Sigmoid colon (tissue), 7 donors: ENCODE data around the gene TSC22D1. TPM values are rescaled to one million over a fixed set of nuclear protein-coding genes. Genes with fewer than 3 reads are reported as not detected.

Experiments
- DNase-seq: peaks from one replicate; pipeline ENCODE4 v3.0.0-alpha.2; 2019
- H3K27ac ChIP-seq, 4 donors: fragments of 200-600 bp; sonication (generic); one replicate each; pipeline ENCODE4 v1.5.1; 2016 to 2019; ENCODE audit warnings: mild to moderate bottlenecking in 1 of 4
- H3K27me3 ChIP-seq, 3 donors: fragments of 200-600 bp; sonication (generic); one replicate each; pipeline ENCODE4 v1.5.1; 2019; ENCODE audit warnings: mild to moderate bottlenecking in 1 of 3
- H3K36me3 ChIP-seq, 4 donors: fragments of 200-600 bp; sonication (generic); one replicate each; pipeline ENCODE4 v1.5.1; 2016 to 2019
- H3K4me1 ChIP-seq, 4 donors: fragments of 200-600 bp; sonication (generic); one replicate each; pipeline ENCODE4 v1.5.1; 2017 to 2019
- H3K4me3 ChIP-seq, 4 donors: fragments of 200-600 bp; sonication (generic); one replicate each; pipeline ENCODE4 v1.5.1; 2017 to 2019; ENCODE audit warnings: mild to moderate bottlenecking in 2 of 4, moderate library complexity in 1 of 4
- H3K9me3 ChIP-seq, 4 donors: fragments of 200-600 bp in 3 of 4; sonication (generic) in 3 of 4; one replicate each; pipeline versions ENCODE4 v1.5.1 to v1.6.1; 2013 to 2019
- EP300 ChIP-seq, 4 donors: sonication (generic); formaldehyde crosslinking; IDR thresholded peaks; one replicate each; pipeline ENCODE4 v1.6.1; 2017; ENCODE audit warnings: antibody characterized with exemption in 4 of 4
- POLR2A ChIP-seq, 2 donors: fragments of 450-650 bp; IDR thresholded peaks; one replicate each; pipeline ENCODE4 v1.6.1; 2016; ENCODE audit warnings: antibody characterized with exemption in 2 of 2, mild to moderate bottlenecking in 2 of 2, moderate library complexity in 2 of 2
- POLR2AphosphoS5 ChIP-seq, 4 donors: sonication (generic); formaldehyde crosslinking; IDR thresholded peaks; one replicate each; pipeline ENCODE4 v1.6.1; 2017; ENCODE audit warnings: antibody characterized with exemption in 4 of 4
- whole genome bisulfite sequencing, 2 donors: extraction: QIAGEN DNeasy Blood & Tissue Kit; methylation state at CpG; one replicate each; pipeline ENCODE4 v1.1.7; 2013; 5-methylcytosine and 5-hydroxymethylcytosine counted together
- intact Hi-C: fragments of 100-400 bp; cut with DNase I; formaldehyde crosslinking; loops from one replicate; pipeline ENCODE4 v1.15.1; 2023
- polyA plus RNA-seq, 3 donors: library from polyadenylated mRNA; stranded (reverse); fragments of 200-250 nt; gene quantifications; one replicate each; pipeline ENCODE4 v1.2.3, GENCODE V29; 2013
- total RNA-seq, 4 donors: library from RNA; depleted of rRNA; stranded (reverse); fragments of >200 nt; gene quantifications; one replicate each; pipeline ENCODE4 v1.1.0, GENCODE V29; 2016
- TF ChIP-seq, protein P1 (sequence below), 4 experiments: fragments of 450-650 bp in 3 of 4; fragments of 200-600 bp in 1 of 4; IDR thresholded peaks; one replicate each; pipeline ENCODE4 v1.5.1; 2016 to 2019; ENCODE audit warnings: antibody characterized with exemption in 4 of 4, mild to moderate bottlenecking in 3 of 4, moderate library complexity in 2 of 4
- donor health status: healthy with polysubstance abuse.
- donor health status: Bipolar disorder and iron deficiency.
- donor health status: healthy.

Gene TSC22D1
- total and polyA plus RNA-seq, 7 donors: 121 to 225 (median 176) TPM

DNA sequence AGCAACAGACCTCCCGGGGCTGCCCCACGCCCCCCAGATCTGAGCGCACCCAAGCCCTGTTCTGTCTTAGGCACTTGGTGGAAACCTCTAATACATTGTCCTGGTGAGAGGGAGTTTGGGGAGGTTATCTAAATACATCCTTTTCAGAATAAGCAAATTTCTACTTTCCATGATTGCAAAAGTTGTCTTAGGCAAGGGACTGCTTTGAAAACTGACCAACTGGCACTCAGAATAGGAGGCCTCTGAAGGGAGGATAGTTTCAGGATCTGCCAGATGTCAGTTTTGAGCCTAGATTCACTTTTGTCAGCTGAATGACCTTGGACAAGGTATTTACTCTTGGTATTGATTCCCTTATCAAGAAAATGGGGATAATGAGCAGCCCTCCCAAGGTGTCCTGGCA, 190.7 kb downstream of the TSC22D1 start:
- H3K9me3 ChIP-seq: no peaks in the 10 kb centered on the region
- H3K4me3 ChIP-seq: no peak overlapping the region
- TF ChIP-seq, protein P1, sequence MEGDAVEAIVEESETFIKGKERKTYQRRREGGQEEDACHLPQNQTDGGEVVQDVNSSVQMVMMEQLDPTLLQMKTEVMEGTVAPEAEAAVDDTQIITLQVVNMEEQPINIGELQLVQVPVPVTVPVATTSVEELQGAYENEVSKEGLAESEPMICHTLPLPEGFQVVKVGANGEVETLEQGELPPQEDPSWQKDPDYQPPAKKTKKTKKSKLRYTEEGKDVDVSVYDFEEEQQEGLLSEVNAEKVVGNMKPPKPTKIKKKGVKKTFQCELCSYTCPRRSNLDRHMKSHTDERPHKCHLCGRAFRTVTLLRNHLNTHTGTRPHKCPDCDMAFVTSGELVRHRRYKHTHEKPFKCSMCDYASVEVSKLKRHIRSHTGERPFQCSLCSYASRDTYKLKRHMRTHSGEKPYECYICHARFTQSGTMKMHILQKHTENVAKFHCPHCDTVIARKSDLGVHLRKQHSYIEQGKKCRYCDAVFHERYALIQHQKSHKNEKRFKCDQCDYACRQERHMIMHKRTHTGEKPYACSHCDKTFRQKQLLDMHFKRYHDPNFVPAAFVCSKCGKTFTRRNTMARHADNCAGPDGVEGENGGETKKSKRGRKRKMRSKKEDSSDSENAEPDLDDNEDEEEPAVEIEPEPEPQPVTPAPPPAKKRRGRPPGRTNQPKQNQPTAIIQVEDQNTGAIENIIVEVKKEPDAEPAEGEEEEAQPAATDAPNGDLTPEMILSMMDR (IDR thresholded peaks at IDR 0.05): no peak
- no peak for TF ChIP-seq POLR2AphosphoS5 (IDR thresholded peaks at IDR 0.05)
- no peak for TF ChIP-seq EP300 (IDR thresholded peaks at IDR 0.05)
- TF ChIP-seq POLR2A (IDR thresholded peaks at IDR 0.05): no peak
- intact Hi-C loops: no loop called here
- no peaks in the 10 kb centered on the region for H3K27me3 ChIP-seq
- no peak overlapping the region for H3K27ac ChIP-seq
- 93% methylated on average over 3 of the region's 3 CpGs for WGBS, 2 donors
- H3K4me1 ChIP-seq: no peaks in the 10 kb centered on the region
- DNase-seq: no peak
- H3K36me3 ChIP-seq: no peaks in the 10 kb centered on the region

DNA sequence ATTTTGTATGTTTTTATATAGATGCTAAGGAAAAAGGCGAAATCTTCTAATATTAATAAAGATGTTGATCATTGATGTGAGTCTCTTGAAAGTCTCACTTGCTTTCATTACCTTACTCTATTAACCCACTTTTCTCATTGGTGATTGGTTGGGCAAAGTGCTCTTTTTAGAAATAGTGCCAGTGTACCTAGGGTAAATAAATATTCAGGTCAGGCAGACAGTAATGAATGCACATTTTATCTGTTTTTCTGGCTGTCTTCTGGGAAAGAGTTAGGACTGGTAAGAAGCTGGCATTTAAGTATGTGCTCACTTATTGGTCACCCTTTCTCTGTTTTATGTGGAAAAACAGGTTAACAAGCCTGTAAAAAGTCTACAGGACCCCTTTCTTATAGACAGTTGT, 191.4 kb downstream of the TSC22D1 start:
- intact Hi-C loops: no loop called here
- no peak for TF ChIP-seq POLR2A (IDR thresholded peaks at IDR 0.05)
- TF ChIP-seq, protein P1 (IDR thresholded peaks at IDR 0.05): no peak
- TF ChIP-seq POLR2AphosphoS5 (IDR thresholded peaks at IDR 0.05): no peak
- no peak for TF ChIP-seq EP300 (IDR thresholded peaks at IDR 0.05)
- DNase-seq: no peak
- no peaks in the 10 kb centered on the region for H3K4me1 ChIP-seq
- H3K36me3 ChIP-seq: no peaks in the 10 kb centered on the region
- 97% methylated on average over 1 of the region's 1 CpG for WGBS, 2 donors
- no peaks in the 10 kb centered on the region for H3K27me3 ChIP-seq
- H3K9me3 ChIP-seq: no peaks in the 10 kb centered on the region
- H3K27ac ChIP-seq: no peak overlapping the region
- H3K4me3 ChIP-seq: no peak overlapping the region

- DNase-seq: no peak
- TF ChIP-seq EP300 (IDR thresholded peaks at IDR 0.05) (no peak), POLR2A (IDR thresholded peaks at IDR 0.05) (no peak), POLR2AphosphoS5 (IDR thresholded peaks at IDR 0.05) (no peak)
- TF ChIP-seq, protein P1 (IDR thresholded peaks at IDR 0.05): no peak
- Histone ChIP-seq H3K9me3 (no peaks in the 10 kb centered on the region), H3K36me3 (no peaks in the 10 kb centered on the region), H3K27ac (no peak overlapping the region), H3K27me3 (no peaks in the 10 kb centered on the region), H3K4me3 (no peak overlapping the region), H3K4me1 (no peaks in the 10 kb centered on the region)
- intact Hi-C loops: no loop called here
- WGBS, 2 donors: 71 to 73% methylated on average over 5 of the region's 5 CpGs
Measured at GRCh38 chr13:44383945-44384344, 192.2 kb downstream of the TSC22D1 start.

DNA sequence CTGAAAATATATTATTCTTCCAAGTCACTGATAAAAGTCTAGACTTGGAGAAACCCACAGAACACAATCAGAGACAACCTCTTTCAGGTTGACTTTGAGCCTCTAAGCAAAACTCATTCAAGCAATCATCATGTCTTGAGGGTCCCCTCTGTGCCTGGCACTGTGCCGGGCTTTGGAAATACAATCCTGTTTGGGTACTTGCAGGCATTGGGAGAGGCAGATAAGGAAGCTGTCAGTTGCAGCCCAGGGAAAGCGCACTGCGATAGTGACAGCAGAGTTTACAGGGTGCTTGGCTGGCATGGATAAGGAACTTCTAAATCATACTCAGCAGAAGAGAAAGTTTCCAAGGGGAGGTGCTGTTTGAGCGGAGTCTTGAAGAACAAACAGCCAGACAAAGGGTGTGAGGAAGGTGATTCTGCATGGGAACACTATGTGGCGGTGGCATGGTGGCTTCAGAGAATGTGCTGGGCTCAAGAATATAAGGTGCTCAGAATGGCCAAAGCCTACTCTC, 193.4 kb downstream of the TSC22D1 start:
- Histone ChIP-seq H3K27me3 (no peaks in the 10 kb centered on the region), H3K9me3 (no peaks in the 10 kb centered on the region), H3K4me3 (no peak overlapping the region), H3K27ac (no peak overlapping the region), H3K4me1 (no peaks in the 10 kb centered on the region), H3K36me3 (no peaks in the 10 kb centered on the region)
- no peak for TF ChIP-seq POLR2AphosphoS5 (IDR thresholded peaks at IDR 0.05)
- no peak for TF ChIP-seq EP300 (IDR thresholded peaks at IDR 0.05)
- no peak for TF ChIP-seq POLR2A (IDR thresholded peaks at IDR 0.05)
- TF ChIP-seq, protein P1 (IDR thresholded peaks at IDR 0.05): no peak
- intact Hi-C loops: no loop called here
- DNase-seq: no peak
- 22 to 56% methylated on average over 5 of the region's 5 CpGs for WGBS, 2 donors

Other genes starting within 250 kb of the TSC22D1 start
- gene SERP2, start 202.5 kb downstream of the TSC22D1 start, total RNA-seq: 1 to 10 TPM; 6.9 to 9.6 (median 8.6) TPM
- 1 to 10 TPM; 3.2 to 6.0 (median 5.0) TPM for gene SERP2, start 202.5 kb downstream of the TSC22D1 start, polyA plus RNA-seq